GM13976 (cell line): ENCODE measurements around the gene BSPRY.
A peak's percentile ranks its signal among the peaks of the same experiment; 100 is the strongest.
"Not testable (repeated sequence)": the region's sequence is repeated elsewhere in the genome, so short reads cannot be mapped to it uniquely, and the experiment has no call there.

Experiments used
- DNase-seq: peaks from one replicate; pipeline ENCODE4 v3.0.0; 2012; ENCODE audit warnings: low spot score
- CTCF ChIP-seq: IDR thresholded peaks from 2 replicates; pipeline ENCODE4 v1.5.1; 2012; ENCODE audit warnings: borderline replicate concordance, mild to moderate bottlenecking; ENCODE audit not compliant: insufficient read depth; ENCODE audit errors: extremely low read depth, missing control alignments, control extremely low read depth
- in situ Hi-C: fragments of 300-500 bp; cut with MboI; formaldehyde crosslinking; loops from one replicate; pipeline ENCODE4 v1.12.0; 2022; ENCODE audit warnings: low sequenced_read_pairs, mixed read lengths, inconsistent platforms; ENCODE audit not compliant: unreplicated experiment

The BSPRY gene

DNA sequence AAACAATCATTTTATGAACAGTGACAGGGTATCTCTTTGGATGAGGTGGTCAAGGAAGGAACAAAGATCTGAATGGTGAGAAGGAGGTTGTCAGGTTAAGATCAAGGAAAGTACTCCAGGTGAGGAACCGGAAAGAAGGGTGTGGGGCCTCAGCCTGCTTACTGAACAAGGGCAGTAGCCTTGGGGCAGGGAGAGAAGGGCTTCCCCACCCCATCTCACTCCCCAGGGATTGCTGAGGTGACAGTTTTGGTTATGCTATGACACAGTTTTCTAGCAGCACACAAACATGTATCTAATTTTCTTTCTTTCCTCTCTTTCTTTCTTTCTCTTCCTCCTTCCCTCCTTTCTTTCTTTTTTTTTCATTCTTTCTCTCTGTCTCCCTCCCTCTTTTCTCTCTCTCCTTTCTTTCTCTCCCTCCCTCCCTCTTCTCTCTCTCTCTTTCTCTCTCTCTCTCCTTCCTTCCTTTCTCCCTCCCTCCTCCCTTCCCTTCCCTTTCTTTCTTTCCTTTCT lies 31.6 kb downstream of the BSPRY start:
- peak; percentile 72 for DNase-seq
- in situ Hi-C loops = no loop called here

GRCh38 chr9:113381441-113381840 lies 32.1 kb downstream of the BSPRY start:
- DNase-seq, in situ Hi-C loops: not testable (repeated sequence)

More for the DNA sequence above, 31.6 kb downstream of the BSPRY start:
- TF ChIP-seq CTCF = no peak

DNA sequence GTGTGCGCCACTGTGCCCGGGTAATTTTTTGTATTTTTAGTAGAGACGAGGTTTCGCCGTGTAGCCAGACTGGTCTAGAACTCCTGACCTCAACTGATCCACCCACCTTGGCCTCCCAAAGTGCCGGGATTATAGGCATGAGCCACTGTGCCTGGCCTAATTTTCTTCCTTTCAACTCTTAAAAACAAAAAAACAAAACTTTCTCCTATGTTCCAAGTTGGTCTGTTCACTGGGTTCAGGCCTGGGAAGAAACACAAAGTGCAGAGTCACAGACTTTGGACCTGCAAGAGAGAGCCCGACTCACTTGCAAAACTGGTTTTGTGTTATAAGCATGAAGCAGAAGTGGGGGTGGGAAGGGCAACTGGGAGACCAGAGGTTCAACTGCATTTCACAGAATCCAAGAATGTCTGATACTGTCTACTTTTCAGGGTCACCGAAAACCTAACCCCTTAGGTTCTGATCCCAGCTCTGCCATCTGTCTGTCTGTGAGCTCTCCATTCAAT lies 32.6 kb downstream of the BSPRY start:
- in situ Hi-C loops = no loop called here
- no peak for TF ChIP-seq CTCF
- DNase-seq = no peak

- TF ChIP-seq CTCF = no peak
- in situ Hi-C loops = no loop called here
- DNase-seq = no peak
These were observed 37.4 kb downstream of the BSPRY start for GRCh38 chr9:113386571-113387393.

DNA sequence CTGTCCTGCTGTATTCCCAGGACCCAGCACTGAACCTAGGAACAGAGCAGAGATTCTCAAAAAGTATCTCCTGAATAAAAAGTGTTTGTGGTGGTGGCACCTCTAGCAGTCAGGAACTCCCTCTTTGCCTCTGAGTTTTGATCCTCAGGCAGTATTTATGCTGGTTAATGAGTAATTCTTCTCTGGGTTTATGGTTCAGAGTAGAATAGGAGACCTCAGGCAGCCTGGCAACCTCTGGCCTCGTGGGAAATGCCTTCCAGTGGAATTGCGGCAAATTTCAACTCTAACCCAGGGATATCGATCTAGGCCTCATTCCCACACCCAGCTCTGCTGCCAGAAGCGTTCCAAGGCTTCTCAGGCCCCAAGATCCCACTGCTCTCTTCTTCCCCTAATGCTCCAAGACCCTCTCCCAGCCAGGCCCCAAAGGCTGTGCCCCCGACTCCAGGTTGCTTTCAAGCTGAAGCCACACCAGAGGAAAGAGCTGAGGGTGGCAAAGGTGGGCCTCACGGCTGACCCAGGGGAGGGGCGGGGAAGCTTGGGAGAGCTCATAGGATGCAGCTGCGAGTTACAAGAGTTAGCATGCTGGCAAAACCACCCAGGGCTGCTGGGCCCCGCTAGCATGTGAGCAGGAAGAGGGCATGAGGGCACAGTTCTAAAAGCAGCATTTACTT lies 38.4 kb downstream of the BSPRY start:
- TF ChIP-seq CTCF = no peak
- no peak for DNase-seq
- in situ Hi-C loops = no loop called here

DNA sequence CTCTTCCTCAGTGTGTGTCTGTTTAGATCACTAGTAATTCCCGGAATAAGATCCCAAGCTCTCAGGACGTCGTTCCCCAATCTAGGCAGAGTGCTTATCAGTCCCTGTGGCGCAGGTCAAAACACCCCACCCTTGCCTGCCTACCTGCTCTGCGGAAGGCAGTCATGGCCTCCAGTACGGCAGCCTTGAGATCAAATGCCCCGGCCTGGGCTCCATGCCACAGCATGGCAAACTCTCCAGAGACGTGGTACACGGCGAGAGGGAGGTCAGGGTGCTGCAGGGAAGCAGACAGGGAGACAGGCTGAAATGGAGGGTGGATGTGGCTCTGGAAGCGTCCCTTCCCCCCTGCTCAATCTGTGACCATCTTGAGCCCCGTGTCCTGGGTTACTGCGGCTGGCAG lies 39.5 kb downstream of the BSPRY start:
- no peak for DNase-seq
- in situ Hi-C loops = no loop called here
- TF ChIP-seq CTCF = no peak

DNA sequence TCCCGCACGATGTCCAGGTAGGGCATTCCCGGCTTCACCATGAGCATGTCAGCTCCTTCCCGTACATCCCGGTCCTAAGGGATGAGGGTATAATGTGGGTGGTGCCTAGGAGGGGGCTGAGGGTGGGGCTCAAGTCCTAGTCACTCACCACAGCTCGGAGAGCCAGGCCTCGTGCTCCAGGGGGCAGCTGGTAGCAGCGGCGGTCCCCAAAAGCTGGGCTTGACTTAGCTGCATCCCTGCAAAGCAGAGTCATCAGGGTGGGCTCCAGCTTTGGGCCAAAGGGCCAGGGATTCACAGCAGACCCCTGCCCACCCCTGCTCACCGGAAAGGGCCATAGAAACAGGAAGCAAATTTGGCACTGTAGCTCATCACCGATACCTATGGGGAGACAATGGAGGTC lies 40.1 kb downstream of the BSPRY start:
- peak; percentile 12 for DNase-seq

More for the DNA sequence above, 40.1 kb downstream of the BSPRY start:
- no peak for TF ChIP-seq CTCF
- in situ Hi-C loops = no loop called here
